A549 (cell line): ENCODE data around the gene TM4SF4. TPM values are rescaled to one million over a fixed set of nuclear protein-coding genes. Genes with fewer than 3 reads are reported as not detected.

Source experiments
- ATAC-seq, 2 experiments: fragments of 200-7000 bp in 1 of 2; fragments of >200 bp in 1 of 2; cut with Nextera tagmentation in 1 of 2; cut with Tn5 transposase in 1 of 2; 3 replicates each; pipeline versions ENCODE4 v1.8.0 to v1.9.1; 2018 to 2020; ENCODE audit warnings: mild to moderate bottlenecking in 1 of 2, moderate library complexity in 1 of 2
- CTCF ChIA-PET: fragments of 300-600 bp; sonication (Branson Sonifier 250); formaldehyde crosslinking; extraction: SDS; loops from one replicate; lab custom pipeline; 2021; ENCODE audit warnings: antibody characterized with exemption, inconsistent platforms; lab: Yijun Ruan, JAX
- POLR2A ChIA-PET: fragments of 350-600 bp; formaldehyde crosslinking; extraction: SDS; loops from one replicate; lab custom pipeline; 2021; ENCODE audit warnings: antibody characterized with exemption, inconsistent platforms; lab: Yijun Ruan, JAX
- DNase-seq, 2 experiments: peaks; one replicate each; pipeline versions ENCODE4 v3.0.0 to v3.0.0-alpha.2; 2011 to 2016; ENCODE audit warnings: low read depth in 1 of 2, low spot score in 1 of 2
- FAIRE-seq: peaks from 2 replicates; lab custom pipeline; 2011; peaks lifted over from hg19 to GRCh38; lab: Jason Lieb, UNC
- H3K27ac ChIP-seq, 2 experiments: fragments of >200 bp; sonication (Bioruptor Twin); formaldehyde crosslinking; 3 replicates each; pipeline ENCODE4 v1.5.1; 2016 to 2017
- H3K4me1 ChIP-seq: fragments of >200 bp; sonication (Bioruptor Twin); formaldehyde crosslinking; 3 replicates; pipeline ENCODE4 v1.6.1; 2016
- H3K4me2 ChIP-seq: fragments of >200 bp; sonication (Bioruptor Twin); formaldehyde crosslinking; 3 replicates; pipeline ENCODE4 v1.6.1; 2016
- H3K4me3 ChIP-seq: fragments of >200 bp; sonication (Bioruptor Twin); formaldehyde crosslinking; 3 replicates; pipeline ENCODE4 v1.5.1; 2016
- H3K9me3 ChIP-seq: fragments of >200 bp; sonication (Bioruptor Twin); formaldehyde crosslinking; 3 replicates; pipeline ENCODE4 v1.6.1; 2016
- ATOH8 ChIP-seq: fragments of 250-450 bp; sonication (Bioruptor Pico); IDR thresholded peaks from 2 replicates; pipeline ENCODE4 v1.5.0; 2020; ENCODE audit warnings: low read depth, mild to moderate bottlenecking, moderate library complexity
- CBX2 ChIP-seq: fragments of 200-600 bp; sonication (generic); IDR thresholded peaks from 2 replicates; pipeline ENCODE4 v1.6.1; 2016; ENCODE audit warnings: low read depth, mild to moderate bottlenecking, borderline replicate concordance
- CEBPB ChIP-seq, 2 experiments: fragments of >200 bp in 1 of 2; sonication (Bioruptor Twin) in 1 of 2; formaldehyde crosslinking in 1 of 2; IDR thresholded peaks; 2 replicates each; pipeline ENCODE4 v1.6.1; 2012 to 2016
- CHD4 ChIP-seq: fragments of 200-600 bp; sonication (generic); IDR thresholded peaks from 2 replicates; pipeline ENCODE4 v1.6.1; 2016; ENCODE audit warnings: antibody characterized with exemption, mild to moderate bottlenecking, borderline replicate concordance
- CTCF ChIP-seq: fragments of >200 bp; sonication (Bioruptor Twin); formaldehyde crosslinking; IDR thresholded peaks from 3 replicates; pipeline ENCODE4 v1.5.1; 2016
- E2F6 ChIP-seq: IDR thresholded peaks from 2 replicates; pipeline ENCODE4 v1.6.1; 2012; ENCODE audit warnings: low read depth, borderline replicate concordance
- ESRRA ChIP-seq: fragments of 150-350 bp; IDR thresholded peaks from 2 replicates; pipeline ENCODE4 v1.6.1; 2014; ENCODE audit warnings: mild to moderate bottlenecking, low read length, borderline replicate concordance
- GATA3 ChIP-seq: IDR thresholded peaks from 2 replicates; pipeline ENCODE4 v1.6.1; 2012; ENCODE audit warnings: borderline replicate concordance
- HES2 ChIP-seq: fragments of >200 bp; sonication (Bioruptor Twin); formaldehyde crosslinking; IDR thresholded peaks from 2 replicates; pipeline ENCODE4 v1.6.1; 2016
- HMGXB4 ChIP-seq: fragments of 250-450 bp; sonication (Bioruptor Pico); IDR thresholded peaks from 2 replicates; pipeline ENCODE4 v1.5.0; 2021; ENCODE audit warnings: mild to moderate bottlenecking, moderate library complexity, borderline replicate concordance
- KDM5A ChIP-seq: fragments of 200-600 bp; sonication (generic); IDR thresholded peaks from 2 replicates; pipeline ENCODE4 v1.6.1; 2016; ENCODE audit warnings: antibody characterized with exemption, mild to moderate bottlenecking
- MAFK ChIP-seq: fragments of 450-650 bp; IDR thresholded peaks from 2 replicates; pipeline ENCODE4 v1.6.1; 2014; ENCODE audit not compliant: partially characterized antibody
- MYC ChIP-seq: IDR thresholded peaks from 2 replicates; pipeline ENCODE4 v1.6.1; 2012; ENCODE audit warnings: mild to moderate bottlenecking, inconsistent platforms, low read length, improper control_type of control experiment, borderline replicate concordance
- NPAS2 ChIP-seq: fragments of 250-450 bp; sonication (Bioruptor Pico); IDR thresholded peaks from 2 replicates; pipeline ENCODE4 v1.8.0; 2022; ENCODE audit warnings: mild to moderate bottlenecking, moderate library complexity, borderline replicate concordance
- NR3C1 ChIP-seq: fragments of >200 bp; sonication (Bioruptor Twin); formaldehyde crosslinking; IDR thresholded peaks from 3 replicates; pipeline ENCODE4 v1.6.1; 2017
- RARB ChIP-seq: fragments of 250-450 bp; sonication (Bioruptor Pico); IDR thresholded peaks from 2 replicates; pipeline ENCODE4 v1.8.0; 2021; ENCODE audit warnings: mild to moderate bottlenecking, moderate library complexity
- REST ChIP-seq: fragments of 200-600 bp; sonication (generic); IDR thresholded peaks from 2 replicates; pipeline ENCODE4 v1.6.1; 2016; ENCODE audit warnings: antibody characterized with exemption, mild to moderate bottlenecking, moderate library complexity
- ZFP36 ChIP-seq: fragments of 450-650 bp; IDR thresholded peaks from 2 replicates; pipeline ENCODE4 v1.6.1; 2014; ENCODE audit warnings: borderline replicate concordance; ENCODE audit not compliant: partially characterized antibody
- ZNF302 ChIP-seq: fragments of 250-450 bp; sonication (Bioruptor Pico); IDR thresholded peaks from 2 replicates; pipeline ENCODE4 v1.9.0; 2021; ENCODE audit warnings: inconsistent platforms, mild to moderate bottlenecking, moderate library complexity
- WGBS: methylation state at CpG from one replicate; pipeline ENCODE4 v1.1.6; 2017; ENCODE audit errors: missing lambda C conversion rate; 5-methylcytosine and 5-hydroxymethylcytosine counted together
- polyA plus RNA-seq, 4 experiments: library from polyadenylated mRNA; depleted of rRNA in 3 of 4; stranded (reverse); fragments of >200 nt; fragmentation: RNase III in 1 of 4; extraction: RNeasy Plus Mini Kit Qiagen cat#74134 plus additional on column Dnase treatment in 1 of 4; gene quantifications; 2 replicates in 3 of 4; 3 replicates in 1 of 4; pipeline ENCODE4 v1.2.3, GENCODE V29; 2011 to 2017

The TM4SF4 gene
- polyA plus RNA-seq, 2 of the 4 experiments (the other 2 are of a cell fraction), result 17.4 to 45.2 TPM

GRCh38 chr3:149424918-149425317 is 49.6 kb upstream of the TM4SF4 start:
- no peak overlapping the region for H3K4me3 ChIP-seq
- no peak overlapping the region for H3K27ac ChIP-seq
- no peak for FAIRE-seq
- no peak overlapping the region for H3K4me2 ChIP-seq
- no peak for DNase-seq
- H3K9me3 ChIP-seq, result no peaks in the 10 kb centered on the region
- ChIA-PET CTCF (interaction anchor here (1.3 kb wide), 1 partner anchor 25 kb away, joined by 3 read pairs; no protein-coding TSS in a partner anchor), POLR2A (interaction anchor here (0.7 kb wide), 1 partner anchor 462 kb away, joined by 6 read pairs; no protein-coding TSS in a partner anchor)
- 98% methylated on average over 2 of the region's 2 CpGs for WGBS
- H3K4me1 ChIP-seq, result no peaks in the 10 kb centered on the region
- no peak for ATAC-seq
- TF ChIP-seq HMGXB4 (CRISPR knock-in tag), result no peak
- no peak for TF ChIP-seq CTCF
- TF ChIP-seq CBX2, result no peak
- no peak for TF ChIP-seq RARB
- TF ChIP-seq ZFP36, result no peak
- TF ChIP-seq KDM5A, result no peak
- TF ChIP-seq MAFK, result no peak
- TF ChIP-seq REST, result no peak
- TF ChIP-seq CEBPB (IDR thresholded peaks at IDR 0.05), result no peak
- no peak for TF ChIP-seq MYC
- TF ChIP-seq HES2, result no peak
- no peak for TF ChIP-seq NR3C1
- no peak for TF ChIP-seq CHD4
- TF ChIP-seq E2F6, result no peak
- TF ChIP-seq ATOH8, result no peak
- no peak for TF ChIP-seq GATA3
- no peak for TF ChIP-seq ESRRA
- TF ChIP-seq ZNF302 (CRISPR knock-in tag), result no peak
- TF ChIP-seq NPAS2, result no peak
- TF ChIP-seq, all 56 proteins: peak for 0
